Hematopoietic multipotent progenitor cell treated with erythropoietin and hydrocortisone succinate and interleukin-3 and kit ligand, for 17 days (in vitro differentiated cells): ENCODE measurements around the gene BMF.
"Not testable (repeated sequence)": the region's sequence is repeated elsewhere in the genome, so short reads cannot be mapped to it uniquely, and the experiment has no call there.

ENCODE experiments used
- DNase-seq: peaks from one replicate; pipeline ENCODE4 v3.0.0-alpha.2; 2015; ENCODE audit warnings: low spot score

BMF gene, protein sequence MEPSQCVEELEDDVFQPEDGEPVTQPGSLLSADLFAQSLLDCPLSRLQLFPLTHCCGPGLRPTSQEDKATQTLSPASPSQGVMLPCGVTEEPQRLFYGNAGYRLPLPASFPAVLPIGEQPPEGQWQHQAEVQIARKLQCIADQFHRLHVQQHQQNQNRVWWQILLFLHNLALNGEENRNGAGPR

GRCh38 chr15:40108855-40109735 lies at the start of gene BMF:
Gene BMF, minus strand, starts transcription at chr15:40108879. Its CDS starts 2,793 bp downstream, at chr15:40106086.
- peak; percentile 94 for DNase-seq

DNA sequence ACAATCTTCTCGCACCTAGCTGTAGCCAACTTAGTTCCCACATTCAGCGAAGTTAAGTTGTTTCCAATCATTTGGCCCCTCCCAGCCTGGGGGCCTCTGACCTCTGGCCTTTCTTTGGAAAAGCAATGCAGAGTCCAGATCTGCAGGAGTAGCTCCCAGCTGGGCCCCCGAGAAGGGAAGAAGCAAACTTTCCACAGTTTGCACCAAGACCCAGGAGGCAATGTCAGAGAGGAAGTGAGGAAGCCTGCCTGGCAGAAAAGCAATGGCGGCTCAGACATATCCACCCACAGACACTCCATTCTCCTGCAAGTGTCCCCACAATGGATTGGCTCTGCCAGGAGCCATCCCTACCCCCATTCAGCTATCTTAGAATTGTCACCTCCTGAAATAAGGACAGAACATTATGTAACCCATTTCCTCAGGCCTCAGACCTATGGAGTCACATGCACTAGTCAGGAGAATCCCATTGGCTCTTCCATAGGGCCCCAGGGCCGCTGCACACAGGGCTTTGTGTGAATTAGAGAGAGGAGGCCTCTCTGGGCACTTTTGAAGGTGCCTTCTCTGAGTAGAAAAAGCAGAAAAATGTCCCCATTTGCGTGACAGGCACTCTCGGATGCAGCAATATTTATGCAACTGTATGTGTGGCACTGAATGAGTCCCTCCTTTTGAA lies 49.2 kb upstream of the BMF start:
- no peak for DNase-seq

DNA sequence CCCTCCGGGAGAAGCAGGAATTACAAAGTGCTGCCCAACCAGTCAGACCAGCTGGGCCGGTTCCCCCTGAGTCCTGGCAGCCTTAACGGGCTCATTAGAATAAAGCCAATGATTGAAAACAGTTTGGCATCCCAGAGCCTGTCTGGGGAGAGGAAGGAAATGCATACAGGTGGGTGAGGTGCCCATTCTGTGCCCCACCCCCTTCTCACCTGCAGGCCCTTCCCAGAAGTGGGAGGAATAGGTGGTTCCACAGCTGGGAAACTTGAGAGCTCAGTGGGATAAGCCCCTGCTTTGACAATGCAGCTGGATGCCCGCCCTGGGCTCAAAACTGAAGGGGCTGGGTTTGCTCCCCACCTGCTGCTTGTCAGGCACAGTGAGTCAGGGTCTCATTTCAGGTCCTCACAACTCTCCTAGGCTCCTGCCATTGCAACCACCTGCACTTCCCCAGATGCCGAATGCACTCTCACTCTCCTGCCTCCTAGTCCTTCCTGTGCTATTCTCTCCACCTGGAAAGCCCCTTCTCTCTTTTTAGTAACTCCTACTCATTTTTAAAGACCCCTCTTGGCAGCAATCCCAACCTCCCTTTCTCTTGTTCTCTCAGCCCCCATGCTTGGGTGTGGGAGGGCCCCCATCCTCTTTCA lies 46.7 kb upstream of the BMF start:
- no peak for DNase-seq

- DNase-seq: not testable (repeated sequence)
Measured at GRCh38 chr15:40154821-40155220, 46.1 kb upstream of the BMF start.

DNA sequence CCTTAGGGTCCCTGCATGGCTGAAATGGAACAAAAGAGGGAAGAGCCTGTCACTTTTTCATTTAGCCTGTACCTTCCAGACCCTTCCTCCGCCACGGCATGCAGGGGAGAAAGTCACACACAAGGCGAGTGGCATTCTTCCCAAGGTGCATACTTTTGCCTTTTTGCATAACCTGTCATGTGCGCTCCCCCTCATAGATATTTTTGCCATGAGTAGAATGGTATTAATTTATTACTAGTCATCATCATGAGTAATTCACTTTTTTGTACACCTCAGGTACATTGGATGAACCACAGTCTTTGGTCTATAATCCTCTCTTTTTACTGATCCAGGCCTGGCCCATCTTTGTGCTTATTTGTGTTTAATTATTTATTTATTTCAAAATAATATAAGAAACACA lies 43.3 kb upstream of the BMF start:
- no peak for DNase-seq

DNA sequence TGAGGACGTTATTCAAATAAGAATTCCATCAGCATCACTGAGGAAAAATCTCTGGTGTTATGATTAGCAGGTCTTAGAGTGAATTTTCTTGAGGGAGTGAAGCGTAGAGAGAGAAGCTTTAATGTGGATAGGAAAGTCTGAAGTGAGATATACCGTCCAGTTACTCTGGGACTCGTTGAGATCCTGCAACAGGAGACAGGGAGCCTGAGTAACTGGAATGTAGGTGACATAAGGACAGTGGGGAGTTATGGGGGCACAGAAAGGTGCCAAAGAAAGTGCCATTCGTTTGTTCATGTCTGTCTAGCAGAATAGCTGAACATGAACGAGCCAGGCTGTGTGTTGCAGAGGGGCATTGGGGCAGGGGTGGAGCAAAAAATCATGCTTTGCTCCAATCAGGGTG lies 42.8 kb upstream of the BMF start:
- no peak for DNase-seq

DNA sequence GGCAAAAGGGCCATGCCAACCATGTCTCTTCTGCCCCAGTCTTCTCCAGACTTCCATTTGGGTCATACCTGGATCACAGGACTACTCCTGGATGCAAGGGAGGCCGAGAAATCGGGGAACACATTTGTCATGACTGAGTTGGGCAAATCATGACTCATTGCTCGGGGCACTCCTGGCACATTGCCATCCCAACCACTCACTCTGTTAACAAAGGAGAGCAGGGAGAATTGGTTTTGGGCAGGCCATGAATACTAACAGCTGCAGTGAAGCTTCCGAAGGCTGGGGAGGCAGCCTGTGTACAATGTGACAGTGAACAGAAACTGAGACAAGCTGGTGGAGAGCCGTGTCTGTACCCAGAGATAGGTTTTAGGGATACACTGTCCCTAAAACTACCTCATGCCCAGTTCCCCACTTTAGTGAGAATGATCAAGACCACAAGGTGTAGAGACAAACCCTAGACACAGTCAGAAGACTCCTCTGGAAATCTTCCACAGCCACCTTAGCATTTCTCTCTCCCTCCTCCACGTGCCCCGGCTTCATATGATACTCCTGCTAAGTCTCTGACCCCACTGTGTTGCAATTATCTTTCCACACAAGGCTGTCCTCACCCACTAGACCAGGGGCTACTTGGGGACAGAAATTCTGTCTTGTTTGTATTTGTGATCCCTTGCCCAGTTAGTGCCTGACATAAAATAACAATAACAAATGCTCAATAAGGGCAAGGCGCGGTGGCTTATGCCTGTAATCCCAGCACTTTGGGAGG lies 41.7 kb upstream of the BMF start:
- DNase-seq: no peak

- DNase-seq: no peak
Measured at GRCh38 chr15:40149339-40149738, 40.7 kb upstream of the BMF start.

- DNase-seq: no peak
Measured at GRCh38 chr15:40146037-40146436, 37.4 kb upstream of the BMF start.

- no peak for DNase-seq
Measured at GRCh38 chr15:40142428-40142827, 33.7 kb upstream of the BMF start.

DNA sequence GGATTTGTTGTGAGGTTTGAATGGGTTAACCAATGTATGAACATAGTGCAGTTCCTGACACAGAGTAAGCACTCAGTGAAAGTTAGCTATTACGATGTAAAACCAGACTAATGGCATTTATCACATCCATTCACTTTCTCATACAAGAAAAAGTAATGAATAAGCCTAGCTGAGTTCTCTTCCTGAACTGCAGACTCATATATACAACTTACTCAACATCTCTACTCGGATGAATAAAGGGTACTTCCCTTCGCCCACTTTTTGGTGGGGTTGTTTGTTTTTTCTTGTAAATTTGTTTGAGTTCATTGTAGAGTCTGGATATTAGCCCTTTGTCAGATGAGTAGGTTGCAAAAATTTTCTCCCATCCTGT lies 29.5 kb upstream of the BMF start:
- not testable (repeated sequence) for DNase-seq

- DNase-seq: no peak
Measured at GRCh38 chr15:40137303-40138200, 28.9 kb upstream of the BMF start.

DNA sequence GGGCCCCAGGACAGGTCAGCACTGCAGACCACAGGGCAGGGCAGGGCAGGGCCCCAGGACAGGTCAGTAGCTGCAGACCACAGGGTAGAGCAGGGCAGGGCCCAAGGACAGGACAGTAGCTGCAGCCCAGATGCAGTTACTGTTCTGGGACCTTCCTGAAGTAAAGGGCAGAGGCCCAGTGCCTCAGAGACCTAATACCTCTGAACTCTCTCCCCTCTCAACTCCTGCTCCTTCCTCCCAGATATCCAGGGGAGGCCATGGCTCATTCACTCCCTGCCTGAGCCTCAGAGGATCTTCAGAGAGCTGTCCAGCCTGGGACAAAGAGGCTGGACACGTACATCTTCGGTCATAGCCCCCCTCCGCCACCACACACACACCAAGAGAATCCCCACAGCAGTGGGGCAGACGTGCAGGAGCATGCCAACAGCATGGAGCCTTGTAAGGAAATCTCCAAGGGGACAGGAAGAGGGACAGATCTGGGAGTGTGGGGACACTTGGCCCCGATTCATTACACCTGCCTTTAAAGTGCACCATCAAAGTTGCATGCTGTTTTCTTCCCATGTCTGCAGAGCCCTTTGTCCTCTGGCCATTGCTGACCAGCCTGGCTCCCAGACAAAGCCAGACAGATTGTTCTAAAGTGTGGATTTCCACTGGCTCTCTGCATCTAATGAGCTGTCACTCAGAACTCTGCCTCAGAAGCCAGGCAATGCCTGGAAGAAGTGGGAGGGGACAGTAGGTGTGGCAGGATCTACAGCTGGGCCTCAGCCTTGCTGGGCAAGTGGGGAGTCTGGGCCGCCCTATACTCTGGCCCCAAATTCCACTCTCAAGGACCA lies 28.0 kb upstream of the BMF start:
- DNase-seq: no peak

GRCh38 chr15:40135846-40136450 lies 27.3 kb upstream of the BMF start:
- not testable (repeated sequence) for DNase-seq

DNA sequence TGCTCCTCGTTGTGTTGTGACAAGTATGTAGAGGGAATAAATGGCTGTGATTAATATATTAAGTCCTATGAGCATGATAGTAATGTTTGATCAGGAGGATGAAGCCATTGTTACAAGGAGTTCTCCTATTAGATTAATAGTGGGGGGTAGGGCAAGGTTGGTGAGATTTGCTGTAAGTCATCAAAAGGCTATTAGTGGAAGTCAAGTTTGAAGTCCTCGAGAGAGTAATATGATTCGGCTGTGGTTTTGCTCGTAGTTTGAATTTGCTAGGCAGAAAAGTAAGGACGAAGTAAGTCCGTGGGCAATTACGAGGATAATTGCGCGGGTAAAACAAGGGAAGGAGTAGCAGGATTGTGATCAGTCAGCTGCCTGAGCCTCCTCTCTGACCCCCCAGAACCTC lies 26.2 kb upstream of the BMF start:
- DNase-seq: no peak

GRCh38 chr15:40133544-40133943 lies 24.9 kb upstream of the BMF start:
- no peak for DNase-seq

- DNase-seq: no peak
Measured at GRCh38 chr15:40130799-40131502, 22.3 kb upstream of the BMF start.

DNA sequence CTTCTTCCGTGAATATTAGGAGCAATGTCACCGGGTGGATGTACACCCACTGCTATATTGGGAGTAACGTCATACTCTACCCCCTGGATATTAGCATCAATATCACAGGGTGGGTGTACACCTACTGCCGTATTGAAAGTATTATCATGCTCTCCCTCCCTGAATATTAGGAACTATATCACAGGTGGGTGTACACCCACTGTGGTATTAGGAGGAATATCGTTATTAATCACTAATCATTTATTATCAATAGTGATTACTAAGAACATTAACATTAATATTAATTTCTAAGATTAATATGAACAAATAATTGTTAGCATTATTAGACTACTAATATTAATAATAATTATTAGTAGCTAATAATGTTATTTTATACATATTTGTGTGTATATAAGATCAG lies 21.4 kb upstream of the BMF start:
- DNase-seq: no peak
